SU-DHL-6 (cell line): ENCODE results near the gene IL1RN.

Source experiments
- CTCF ChIP-seq: fragments of 200-600 bp; sonication (generic); IDR thresholded peaks from one replicate; pipeline ENCODE4 v1.5.1; 2017; ENCODE audit warnings: antibody characterized with exemption, mild to moderate bottlenecking, low read length, moderate library complexity; ENCODE audit not compliant: insufficient read depth, poor library complexity, severe bottlenecking
- EZH2phosphoT487 ChIP-seq: fragments of 200-600 bp; sonication (generic), shearing (Covaris generic); conservative IDR thresholded peaks from 2 replicates; pipeline ENCODE4 v1.6.1; 2018; ENCODE audit warnings: mild to moderate bottlenecking, antibody characterized with exemption, low read length, moderate library complexity, mixed read lengths

DNA sequence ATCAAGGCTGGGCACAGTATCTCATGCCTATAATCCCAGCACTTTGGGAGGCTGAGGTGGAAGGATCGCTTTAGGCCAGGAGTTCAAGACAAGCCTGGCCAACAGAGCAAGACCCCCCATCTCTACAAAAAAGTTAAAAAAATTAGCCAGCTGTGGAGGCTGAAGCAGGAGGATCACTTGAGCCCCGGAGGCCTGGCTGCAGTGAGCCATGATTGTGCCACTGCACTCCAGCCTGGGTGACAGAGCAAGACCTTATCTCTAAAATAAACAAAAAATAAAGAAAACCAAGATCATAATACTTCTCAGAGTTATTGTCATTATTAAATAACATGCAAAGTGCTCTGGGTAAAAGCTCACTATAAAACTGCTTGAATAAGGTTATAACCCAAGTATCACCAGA, 14.9 kb downstream of the IL1RN start:
- TF ChIP-seq CTCF (no peak), EZH2phosphoT487 (no peak)
